ENCODE data around the gene IL13RA1.
A peak's percentile ranks its signal among the peaks of the same experiment; 100 is the strongest.
"Not testable (repeated sequence)": the region's sequence is repeated elsewhere in the genome, so short reads cannot be mapped to it uniquely, and the experiment has no call there.

The IL13RA1 gene

GRCh38 chrX:118795528-118796280 lies 68.3 kb downstream of the IL13RA1 start:
- H3K27ac ChIP-seq, result no peak overlapping the region
- TF ChIP-seq ZFX (IDR thresholded peaks at IDR 0.05; ENCODE audit: borderline replicate concordance) (no peak), CTCF (IDR thresholded peaks at IDR 0.05) (no peak)

- no peak overlapping the region for H3K27ac ChIP-seq
- TF ChIP-seq CTCF (IDR thresholded peaks at IDR 0.05) (no peak), ZFX (IDR thresholded peaks at IDR 0.05; ENCODE audit: borderline replicate concordance) (no peak)
Measured at GRCh38 chrX:118802857-118803256, 75.5 kb downstream of the IL13RA1 start.

- H3K27ac ChIP-seq, result no peak overlapping the region
- peak; percentile 58 for TF ChIP-seq CTCF (IDR thresholded peaks at IDR 0.05)
- TF ChIP-seq ZFX (IDR thresholded peaks at IDR 0.05; ENCODE audit: borderline replicate concordance), result no peak
Measured at GRCh38 chrX:118807151-118808017, 80.0 kb downstream of the IL13RA1 start.

GRCh38 chrX:118817257-118817656 lies 89.9 kb downstream of the IL13RA1 start:
- H3K27ac ChIP-seq, result not testable (repeated sequence)

- no peak within 1 kb of the TSS for H3K27ac ChIP-seq
Measured at GRCh38 chrX:118823263-118824172, 96.1 kb downstream of the IL13RA1 start, which contains the start of gene ZCCHC12. ZCCHC12 (plus strand) TSS chrX:118823824; CDS start chrX:118825245, 1,421 bp downstream.

GRCh38 chrX:118824173-118824730 lies 96.8 kb downstream of the IL13RA1 start:
- TF ChIP-seq CTCF (IDR thresholded peaks at IDR 0.05), result no peak
- TF ChIP-seq ZFX (IDR thresholded peaks at IDR 0.05; ENCODE audit: borderline replicate concordance), result no peak
- H3K27ac ChIP-seq, result no peak overlapping the region

More at GRCh38 chrX:118823263-118824172, 96.1 kb downstream of the IL13RA1 start, which contains the start of gene ZCCHC12:
- no peak for TF ChIP-seq ZFX (IDR thresholded peaks at IDR 0.05; ENCODE audit: borderline replicate concordance)
- no peak for TF ChIP-seq CTCF (IDR thresholded peaks at IDR 0.05)

GRCh38 chrX:118825227-118825626 lies 97.8 kb downstream of the IL13RA1 start:
- H3K27ac ChIP-seq, result no peak overlapping the region
- TF ChIP-seq CTCF (IDR thresholded peaks at IDR 0.05) (no peak), ZFX (IDR thresholded peaks at IDR 0.05; ENCODE audit: borderline replicate concordance) (no peak)

All from 22Rv1 (cell line).